HT-29 (cell line): Measurements from ENCODE around the gene TMPRSS7. TPM values are rescaled to one million over a fixed set of nuclear protein-coding genes. Genes with fewer than 3 reads are reported as not detected.
A peak's percentile ranks its signal among the peaks of the same experiment; 100 is the strongest.

Experiments
- DNase-seq: peaks from one replicate; pipeline ENCODE4 v3.0.0-alpha.2; 2015; ENCODE audit warnings: low spot score
- total RNA-seq: library from RNA; depleted of rRNA; stranded (reverse); fragments of >200 nt; shearing (Covaris generic); gene quantifications from 2 replicates; pipeline ENCODE4 v1.2.3, GENCODE V29; 2014

Gene TMPRSS7
- total RNA-seq, 1 experiment from 2014 or later = not detected

GRCh38 chr3:112059497-112059896 is 25.0 kb downstream of the TMPRSS7 start:
- peak; percentile 14 for DNase-seq

- no peak for DNase-seq
Measured at GRCh38 chr3:112061152-112061551, 26.6 kb downstream of the TMPRSS7 start.

GRCh38 chr3:112072387-112073060 is 38.0 kb downstream of the TMPRSS7 start:
- peak; percentile 26 for DNase-seq

- peak; percentile 10 for DNase-seq
Measured at GRCh38 chr3:112074006-112074405, 39.5 kb downstream of the TMPRSS7 start.

GRCh38 chr3:112074616-112075497 is 40.3 kb downstream of the TMPRSS7 start:
- DNase-seq = peak; percentile 92

GRCh38 chr3:112078125-112079083 is 43.9 kb downstream of the TMPRSS7 start:
- no peak for DNase-seq

- DNase-seq = no peak
Measured at GRCh38 chr3:112083239-112083638, 48.7 kb downstream of the TMPRSS7 start.

- DNase-seq = peak; percentile 66
Measured at GRCh38 chr3:112084980-112085705, 50.6 kb downstream of the TMPRSS7 start.

GRCh38 chr3:112085735-112086075 is 51.2 kb downstream of the TMPRSS7 start:
- DNase-seq = peak; percentile 39

- DNase-seq = peak; percentile 92
Measured at GRCh38 chr3:112086076-112086854, 51.7 kb downstream of the TMPRSS7 start, which contains the start of gene C3orf52. Gene C3orf52, plus strand, starts transcription at chr3:112086389. Its CDS starts 19 bp downstream, at chr3:112086408.

GRCh38 chr3:112086875-112087524 is 52.5 kb downstream of the TMPRSS7 start:
- peak; percentile 32 for DNase-seq

- peak; percentile 53 for DNase-seq
Measured at GRCh38 chr3:112087746-112088145, 53.2 kb downstream of the TMPRSS7 start.

- DNase-seq = no peak
Measured at GRCh38 chr3:112088944-112089343, 54.4 kb downstream of the TMPRSS7 start.

GRCh38 chr3:112089956-112090886 is 55.7 kb downstream of the TMPRSS7 start:
- DNase-seq = peak; percentile 74

GRCh38 chr3:112090887-112091586 is 56.5 kb downstream of the TMPRSS7 start:
- DNase-seq = peak; percentile 80

- DNase-seq = no peak
Measured at GRCh38 chr3:112092496-112093179, 58.1 kb downstream of the TMPRSS7 start.

- DNase-seq = no peak
Measured at GRCh38 chr3:112093180-112093522, 58.6 kb downstream of the TMPRSS7 start.
